Activated CD8-positive, alpha-beta T cell treated with anti-CD3 and anti-CD28 coated beads for 36 hours (primary cell): ENCODE data around the gene TBC1D14. TPM values are rescaled to one million over a fixed set of nuclear protein-coding genes. Genes with fewer than 3 reads are reported as not detected.

Source experiments
- ATAC-seq: fragments of 200-7000 bp; cut with Tn5 transposase; one replicate; pipeline ENCODE4 v1.10.0; 2021; ENCODE audit warnings: mild to moderate bottlenecking, moderate library complexity
- CTCF ChIA-PET: fragments of 350-600 bp; sonication (Branson Sonifier 250); formaldehyde crosslinking; loops from one replicate; lab custom pipeline; 2021; ENCODE audit warnings: antibody characterized with exemption; lab: Charles Lee
- POLR2A ChIA-PET: fragments of 350-600 bp; sonication (Branson Sonifier 250); formaldehyde crosslinking; loops from one replicate; lab custom pipeline; 2021; ENCODE audit warnings: antibody characterized with exemption; lab: Charles Lee
- DNase-seq: peaks from one replicate; pipeline ENCODE4 v3.0.0-alpha.2; 2020
- H3K27ac Mint-ChIP-seq: one replicate; pipeline ENCODE4 v1.8.0; 2021; ENCODE audit warnings: mild to moderate bottlenecking, mixed read lengths
- H3K27me3 Mint-ChIP-seq: one replicate; pipeline ENCODE4 v1.8.0; 2021; ENCODE audit warnings: mixed read lengths
- H3K36me3 Mint-ChIP-seq: one replicate; pipeline ENCODE4 v1.8.0; 2021; ENCODE audit warnings: low read depth, mixed read lengths
- H3K4me1 Mint-ChIP-seq: one replicate; pipeline ENCODE4 v1.8.0; 2021; ENCODE audit warnings: low read depth, mixed read lengths
- H3K4me3 Mint-ChIP-seq: one replicate; pipeline ENCODE4 v1.8.0; 2021; ENCODE audit warnings: mild to moderate bottlenecking, moderate library complexity, mixed read lengths
- H3K9me3 Mint-ChIP-seq: one replicate; pipeline ENCODE4 v1.8.0; 2021; ENCODE audit warnings: mixed read lengths
- intact Hi-C: fragments of 100-400 bp; cut with micrococcal nuclease; formaldehyde crosslinking; loops from one replicate; pipeline ENCODE4 v1.10.0; 2022
- total RNA-seq, 2 experiments: library from RNA; stranded (reverse); gene quantifications; one replicate each; pipeline ENCODE4 v1.2.3, GENCODE V29; 2021
- TF ChIP-seq, protein P1 (sequence below): fragments of 200-600 bp; IDR thresholded peaks from one replicate; pipeline ENCODE4 v1.8.0; 2022; ENCODE audit warnings: antibody characterized with exemption, mild to moderate bottlenecking

TBC1D14 gene
- total RNA-seq, 2 experiments from 2014 or later, result 34.7 to 36.3 TPM

DNA sequence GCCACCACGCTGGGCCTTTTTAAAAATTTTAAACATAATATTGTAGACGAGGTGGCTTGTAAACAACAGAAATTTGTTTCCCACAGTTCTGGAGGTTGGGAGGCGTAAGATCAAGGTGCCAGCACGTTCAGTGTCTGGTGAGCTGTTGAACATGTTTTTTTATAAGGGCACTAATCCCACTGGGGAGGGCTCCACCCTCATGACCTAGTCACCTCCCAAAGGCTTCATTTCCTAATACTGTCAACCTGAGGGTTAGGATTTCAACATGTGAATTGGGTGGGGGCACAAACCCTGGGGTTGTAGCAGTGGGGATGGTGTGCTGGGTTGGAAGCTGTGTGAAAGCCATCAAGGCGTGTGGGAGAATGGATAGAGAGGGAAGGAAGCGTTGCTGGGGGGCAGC is 27.6 kb downstream of the TBC1D14 start:
- Mint-ChIP-seq H3K4me3 (no peak overlapping the region), H3K9me3 (peaks cover 1% of the 10 kb centered on the region), H3K27ac (peak overlapping the region; percentile 55), H3K27me3 (no peaks in the 10 kb centered on the region), H3K4me1 (peaks cover 68% of the 10 kb centered on the region), H3K36me3 (peaks cover 28% of the 10 kb centered on the region)
- intact Hi-C loops, result no loop called here
- TF ChIP-seq, protein P1, sequence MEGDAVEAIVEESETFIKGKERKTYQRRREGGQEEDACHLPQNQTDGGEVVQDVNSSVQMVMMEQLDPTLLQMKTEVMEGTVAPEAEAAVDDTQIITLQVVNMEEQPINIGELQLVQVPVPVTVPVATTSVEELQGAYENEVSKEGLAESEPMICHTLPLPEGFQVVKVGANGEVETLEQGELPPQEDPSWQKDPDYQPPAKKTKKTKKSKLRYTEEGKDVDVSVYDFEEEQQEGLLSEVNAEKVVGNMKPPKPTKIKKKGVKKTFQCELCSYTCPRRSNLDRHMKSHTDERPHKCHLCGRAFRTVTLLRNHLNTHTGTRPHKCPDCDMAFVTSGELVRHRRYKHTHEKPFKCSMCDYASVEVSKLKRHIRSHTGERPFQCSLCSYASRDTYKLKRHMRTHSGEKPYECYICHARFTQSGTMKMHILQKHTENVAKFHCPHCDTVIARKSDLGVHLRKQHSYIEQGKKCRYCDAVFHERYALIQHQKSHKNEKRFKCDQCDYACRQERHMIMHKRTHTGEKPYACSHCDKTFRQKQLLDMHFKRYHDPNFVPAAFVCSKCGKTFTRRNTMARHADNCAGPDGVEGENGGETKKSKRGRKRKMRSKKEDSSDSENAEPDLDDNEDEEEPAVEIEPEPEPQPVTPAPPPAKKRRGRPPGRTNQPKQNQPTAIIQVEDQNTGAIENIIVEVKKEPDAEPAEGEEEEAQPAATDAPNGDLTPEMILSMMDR, result no peak
- DNase-seq (no peak), ATAC-seq (no peak)
- ChIA-PET POLR2A (interaction anchor here (1.6 kb wide), 1 partner anchor 11 kb away, joined by 5 read pairs; no protein-coding TSS in a partner anchor), CTCF (no interaction called here)

DNA sequence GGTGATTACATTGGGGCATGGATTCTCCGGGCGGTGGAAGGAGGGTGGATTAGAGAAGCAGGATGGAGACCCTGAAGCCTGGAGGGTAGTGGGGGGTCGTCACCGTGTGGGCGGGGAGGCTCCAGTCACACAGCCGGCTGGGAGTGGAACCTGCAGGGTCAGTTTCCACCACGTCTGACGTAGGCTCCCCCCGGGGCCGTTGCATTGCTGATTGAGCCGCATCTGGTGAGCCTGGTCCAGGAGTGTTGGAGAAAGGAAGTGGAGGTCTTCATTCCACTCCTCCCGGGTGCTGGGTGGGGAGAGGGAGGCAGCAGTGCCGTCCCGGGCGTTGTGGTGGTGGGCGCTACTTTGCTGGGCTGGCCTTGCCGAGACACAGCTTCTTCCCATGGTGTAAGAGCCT is 28.1 kb downstream of the TBC1D14 start:
- H3K27me3 Mint-ChIP-seq, result no peaks in the 10 kb centered on the region
- H3K36me3 Mint-ChIP-seq, result peaks cover 24% of the 10 kb centered on the region
- intact Hi-C loops, result no loop called here
- peaks cover 72% of the 10 kb centered on the region for H3K4me1 Mint-ChIP-seq
- ChIA-PET CTCF (interaction anchor here (1.0 kb wide), 1 partner anchor 21 kb away, joined by 4 read pairs; no protein-coding TSS in a partner anchor), POLR2A (interaction anchor here (0.9 to 1.6 kb wide), 2 partner anchors 11 to 12 kb away, joined by 4 to 5 read pairs; no protein-coding TSS in a partner anchor)
- H3K4me3 Mint-ChIP-seq, result no peak overlapping the region
- no peak for DNase-seq
- TF ChIP-seq, protein P1, result no peak
- ATAC-seq, result no peak
- peaks cover 1% of the 10 kb centered on the region for H3K9me3 Mint-ChIP-seq
- H3K27ac Mint-ChIP-seq, result peak overlapping the region; percentile 55

DNA sequence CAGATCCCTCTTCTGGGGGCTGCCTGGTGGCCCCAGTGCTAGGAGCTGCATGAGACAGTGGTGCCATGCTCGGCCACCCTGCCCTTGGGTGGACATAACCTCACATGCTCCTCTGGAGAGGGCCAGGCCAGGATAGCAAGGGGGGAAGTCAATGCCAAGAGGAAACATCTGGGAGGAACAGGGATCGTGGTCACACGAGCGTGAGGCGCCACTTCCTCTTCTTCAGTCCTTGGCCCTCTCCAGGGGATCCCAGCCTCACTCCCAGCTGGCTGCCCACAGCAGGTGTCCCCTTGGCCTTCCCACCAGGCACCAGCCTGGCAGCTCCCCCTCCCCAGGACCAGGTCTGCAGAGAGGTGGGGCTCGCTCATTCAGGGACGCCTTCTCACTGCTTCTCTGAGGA is 28.6 kb downstream of the TBC1D14 start:
- intact Hi-C loops, result no loop called here
- TF ChIP-seq, protein P1, result no peak
- ChIA-PET CTCF (interaction anchor here (1.0 kb wide), 1 partner anchor 21 kb away, joined by 4 read pairs; no protein-coding TSS in a partner anchor), POLR2A (interaction anchor here (0.9 kb wide), 1 partner anchor 11 kb away, joined by 4 read pairs; no protein-coding TSS in a partner anchor)
- H3K4me1 Mint-ChIP-seq, result peaks cover 77% of the 10 kb centered on the region
- no peak for ATAC-seq
- H3K27me3 Mint-ChIP-seq, result no peaks in the 10 kb centered on the region
- H3K36me3 Mint-ChIP-seq, result peaks cover 24% of the 10 kb centered on the region
- no peak for DNase-seq
- H3K4me3 Mint-ChIP-seq, result no peak overlapping the region
- H3K9me3 Mint-ChIP-seq, result peaks cover 1% of the 10 kb centered on the region
- no peak overlapping the region for H3K27ac Mint-ChIP-seq

DNA sequence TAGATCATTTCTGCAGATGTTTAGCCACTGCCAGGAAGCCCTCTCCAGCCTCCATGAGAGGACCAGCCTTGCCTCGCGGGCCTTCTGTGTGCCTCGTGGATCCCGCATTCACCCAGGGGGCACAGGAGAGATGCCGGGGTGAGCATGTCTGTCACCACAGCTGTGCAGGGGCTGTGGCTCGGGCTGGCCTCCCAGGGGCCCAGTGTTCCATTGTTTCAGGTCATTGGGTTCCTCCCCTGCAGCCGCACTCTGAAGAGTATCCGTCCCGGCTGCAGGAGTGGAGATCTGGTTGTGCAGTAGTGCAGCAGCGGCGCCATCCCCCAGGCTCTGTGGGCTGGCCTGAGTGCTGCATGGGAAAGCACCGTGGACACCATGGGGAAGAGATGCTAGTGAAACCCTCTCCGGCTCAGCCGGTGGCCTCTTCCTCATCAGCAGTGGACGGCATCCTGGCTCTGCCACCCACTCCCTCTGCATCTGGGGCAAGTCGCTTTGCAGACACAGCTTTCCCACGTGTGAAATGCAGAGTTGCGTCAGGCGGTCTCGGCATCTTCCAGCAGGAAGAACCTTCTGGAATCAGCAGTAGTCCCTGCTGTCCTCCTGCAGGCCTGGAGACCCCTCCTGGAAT is 29.1 kb downstream of the TBC1D14 start:
- no peak for DNase-seq
- Mint-ChIP-seq H3K27me3 (no peaks in the 10 kb centered on the region), H3K36me3 (peaks cover 19% of the 10 kb centered on the region), H3K4me1 (peaks cover 77% of the 10 kb centered on the region), H3K27ac (no peak overlapping the region), H3K9me3 (peaks cover 1% of the 10 kb centered on the region), H3K4me3 (no peak overlapping the region)
- TF ChIP-seq, protein P1, result no peak
- intact Hi-C loops, result no loop called here
- ChIA-PET POLR2A (interaction anchor here (0.9 kb wide), 1 partner anchor 12 kb away, joined by 4 read pairs; no protein-coding TSS in a partner anchor), CTCF (interaction anchor here (1.0 kb wide), 1 partner anchor 22 kb away, joined by 4 read pairs; no protein-coding TSS in a partner anchor)
- ATAC-seq, result no peak
